B cell (primary cell): Measurements from ENCODE around the gene PDE6A. TPM values are rescaled to one million over a fixed set of nuclear protein-coding genes. Genes with fewer than 3 reads are reported as not detected.
"Not testable (repeated sequence)": the region's sequence is repeated elsewhere in the genome, so short reads cannot be mapped to it uniquely, and the experiment has no call there.

Source experiments
- ATAC-seq: fragments of 200-7000 bp; cut with Tn5 transposase; one replicate; pipeline ENCODE4 v1.10.0; 2021; ENCODE audit warnings: low read depth, mild to moderate bottlenecking, moderate number of reproducible peaks, moderate library complexity
- CTCF ChIA-PET: fragments of 350-600 bp; sonication (Branson Sonifier 250); formaldehyde crosslinking; loops from one replicate; lab custom pipeline; 2021; ENCODE audit warnings: antibody characterized with exemption, inconsistent platforms; lab: Charles Lee
- POLR2A ChIA-PET: fragments of 350-600 bp; sonication (Branson Sonifier 250); formaldehyde crosslinking; loops from one replicate; lab custom pipeline; 2021; ENCODE audit warnings: antibody characterized with exemption; lab: Charles Lee
- DNase-seq: peaks from one replicate; pipeline ENCODE4 v3.0.0; 2013
- H2AFZ ChIP-seq: 2 replicates; pipeline ENCODE4 v1.6.1; 2012; ENCODE audit warnings: mild to moderate bottlenecking, low read depth, low read length; ENCODE audit not compliant: insufficient read depth, poor library complexity, severe bottlenecking
- H3K27ac ChIP-seq, 2 donors: 1 replicate in 1 of 2; 2 replicates in 1 of 2; pipeline ENCODE4 v1.5.1; 2012 to 2013; ENCODE audit warnings: low read length in 2 of 2, mild to moderate bottlenecking in 2 of 2, moderate library complexity in 1 of 2
- H3K27me3 ChIP-seq, 4 experiments: fragments of 200-600 bp in 1 of 4; sonication (generic) in 1 of 4; replicated peaks in 1 of 4; 1 replicate in 2 of 4; 2 replicates in 2 of 4; pipeline versions ENCODE4 v1.6.1 to v1.7.0; 2013 to 2016; ENCODE audit warnings: low read length in 3 of 4, mild to moderate bottlenecking in 2 of 4, mixed read lengths in 1 of 4, moderate library complexity in 1 of 4; ENCODE audit not compliant: insufficient read depth in 4 of 4, control insufficient read depth in 3 of 4; ENCODE audit errors: control extremely low read depth in 1 of 4
- H3K36me3 ChIP-seq, 2 experiments: replicated peaks in 1 of 2; 1 replicate in 1 of 2; 2 replicates in 1 of 2; pipeline versions ENCODE4 v1.6.1 to v1.7.1; 2013; ENCODE audit warnings: low read length in 1 of 2; ENCODE audit not compliant: insufficient read depth in 2 of 2, control insufficient read depth in 1 of 2; ENCODE audit errors: control extremely low read depth in 1 of 2, extremely low read depth in 1 of 2
- H3K4me1 ChIP-seq, 2 donors: fragments of 200-600 bp in 1 of 2; sonication (generic) in 1 of 2; 1 replicate in 1 of 2; 2 replicates in 1 of 2; pipeline versions ENCODE4 v1.5.1 to v1.6.1; 2013 to 2017; ENCODE audit warnings: low read length in 2 of 2; ENCODE audit not compliant: control insufficient read depth in 2 of 2, insufficient read depth in 2 of 2
- H3K4me2 ChIP-seq: replicated peaks from 2 replicates; pipeline ENCODE3; 2012; ENCODE audit warnings: mild to moderate bottlenecking, low read depth, low read length; ENCODE audit not compliant: poor library complexity, severe bottlenecking
- H3K4me3 ChIP-seq, 5 experiments: fragments of 200-600 bp in 1 of 5; sonication (generic) in 1 of 5; 1 replicate in 3 of 5; 2 replicates in 2 of 5; pipeline versions ENCODE4 v1.5.1 to v1.7.0; 2011 to 2016; ENCODE audit warnings: low read length in 4 of 5, mild to moderate bottlenecking in 4 of 5, low read depth in 2 of 5, control low read depth in 1 of 5, moderate library complexity in 1 of 5; ENCODE audit not compliant: insufficient read depth in 1 of 5; ENCODE audit errors: control extremely low read depth in 1 of 5, extremely low read depth in 1 of 5
- H3K79me2 ChIP-seq: fragments of 200-600 bp; sonication (generic); one replicate; pipeline ENCODE4 v1.6.0; 2016; ENCODE audit warnings: low read length; ENCODE audit not compliant: control insufficient read depth, insufficient read depth
- H3K9ac ChIP-seq: fragments of 200-600 bp; sonication (generic); 2 replicates; pipeline ENCODE4 v1.6.1; 2017; ENCODE audit warnings: mild to moderate bottlenecking, low read length, moderate library complexity
- H3K9me3 ChIP-seq, 3 donors: one replicate each; pipeline versions ENCODE4 v1.6.1 to v1.7.1; 2013; ENCODE audit warnings: low read length in 2 of 3; ENCODE audit not compliant: control insufficient read depth in 2 of 3, insufficient read depth in 1 of 3; ENCODE audit errors: control extremely low read depth in 1 of 3
- H4K20me1 ChIP-seq: 2 replicates; pipeline ENCODE4 v1.6.0; 2012; ENCODE audit warnings: mild to moderate bottlenecking, low read length; ENCODE audit not compliant: insufficient read depth, control insufficient read depth, poor library complexity, severe bottlenecking
- H3K27ac Mint-ChIP-seq: one replicate; pipeline ENCODE4 v1.8.0; 2021; ENCODE audit warnings: mixed read lengths
- H3K27me3 Mint-ChIP-seq: one replicate; pipeline ENCODE4 v1.8.0; 2021; ENCODE audit warnings: mixed read lengths
- H3K4me1 Mint-ChIP-seq: one replicate; pipeline ENCODE4 v1.8.0; 2021; ENCODE audit warnings: mixed read lengths
- H3K4me3 Mint-ChIP-seq: one replicate; pipeline ENCODE4 v1.8.0; 2021; ENCODE audit warnings: mixed read lengths
- H3K9me3 Mint-ChIP-seq: one replicate; pipeline ENCODE4 v1.8.0; 2022; ENCODE audit warnings: mixed read lengths; ENCODE audit not compliant: insufficient read depth
- CTCF ChIP-seq: fragments of 200-600 bp; IDR thresholded peaks from one replicate; pipeline ENCODE4 v1.8.0; 2022; ENCODE audit warnings: antibody characterized with exemption, mild to moderate bottlenecking
- EZH2 ChIP-seq: IDR thresholded peaks from 2 replicates; pipeline ENCODE4 v1.6.1; 2012; ENCODE audit warnings: borderline replicate concordance, low read depth, mild to moderate bottlenecking, moderate library complexity, low read length; ENCODE audit not compliant: insufficient read depth, poor library complexity, severe bottlenecking
- WGBS: methylation state at CpG from one replicate; pipeline ENCODE4 v1.1.5; 2013; ENCODE audit warnings: missing lambda C conversion rate; ENCODE audit not compliant: insufficient coverage; 5-methylcytosine and 5-hydroxymethylcytosine counted together
- intact Hi-C: fragments of 100-400 bp; cut with micrococcal nuclease; formaldehyde crosslinking; loops from one replicate; pipeline ENCODE4 v1.10.0; 2022
- polyA plus RNA-seq: library from polyadenylated mRNA; depleted of rRNA; stranded (reverse); fragments of >200 nt; gene quantifications from 2 replicates; pipeline ENCODE4 v1.2.3, GENCODE V29; 2012
- total RNA-seq, 2 donors: library from RNA; stranded (reverse); fragments of 120-200 nt in 1 of 2; gene quantifications; 1 replicate in 1 of 2; 2 replicates in 1 of 2; pipeline versions ENCODE4 v1.2.3 to v1.2.4, GENCODE V29; 2013 to 2022

Gene PDE6A
- total and polyA plus RNA-seq, 2 donors (not counting 1 experiment from before 2014, with no cell fraction given): not detected

- Histone ChIP-seq H3K9ac (no peak overlapping the region), H3K4me1 (no peaks in the 10 kb centered on the region), H3K27me3 (peaks cover 0 to 2% (median 0%) of the 10 kb centered on the region in 4 experiments), H3K4me2 (no peak overlapping the region), H3K9me3 (peaks cover 0 to 2% (median 0%) of the 10 kb centered on the region in 3 donors), H3K4me3 (no peak overlapping the region), H3K79me2 (no peaks in the 10 kb centered on the region), H2AFZ (no peak overlapping the region), H3K36me3 (no peaks in the 10 kb centered on the region), H3K27ac (no peak overlapping the region), H4K20me1 (no peaks in the 10 kb centered on the region)
- intact Hi-C loops: no loop called here
- POLR2A ChIA-PET: no interaction called here
- ATAC-seq (no peak), DNase-seq (no peak)
- peaks cover 16% of the 10 kb centered on the region for H3K27me3 Mint-ChIP-seq
- no peak overlapping the region for H3K4me3 Mint-ChIP-seq
- CTCF ChIA-PET: no interaction called here
- H3K9me3 Mint-ChIP-seq: peaks cover 3% of the 10 kb centered on the region
- WGBS: 76% methylated on average over 2 of the region's 4 CpGs
- TF ChIP-seq EZH2 (no peak), CTCF (no peak)
- no peaks in the 10 kb centered on the region for H3K4me1 Mint-ChIP-seq
- H3K27ac Mint-ChIP-seq: no peak overlapping the region
These were observed 62.7 kb downstream of the PDE6A start for GRCh38 chr5:149881874-149882273.

- Mint-ChIP-seq H3K4me1 (no peaks in the 10 kb centered on the region), H3K27ac (no peak overlapping the region), H3K9me3 (peaks cover 3% of the 10 kb centered on the region), H3K27me3 (peaks cover 13% of the 10 kb centered on the region), H3K4me3 (no peak overlapping the region)
- H2AFZ ChIP-seq: no peak overlapping the region
- ChIA-PET POLR2A (no interaction called here), CTCF (no interaction called here)
- DNase-seq (no peak), ATAC-seq (no peak)
- no peaks in the 10 kb centered on the region for H3K36me3 ChIP-seq
- H3K4me2 ChIP-seq: no peak overlapping the region
- peaks cover 0 to 2% (median 0%) of the 10 kb centered on the region in 3 donors for H3K9me3 ChIP-seq
- TF ChIP-seq CTCF: no peak
- TF ChIP-seq EZH2: no peak
- peaks cover 0 to 2% (median 0%) of the 10 kb centered on the region in 4 experiments for H3K27me3 ChIP-seq
- no peak overlapping the region for H3K27ac ChIP-seq
- H3K9ac ChIP-seq: no peak overlapping the region
- H3K79me2 ChIP-seq: no peaks in the 10 kb centered on the region
- H3K4me1 ChIP-seq: no peaks in the 10 kb centered on the region
- no CpG with 5 or more reads among the region's 4 CpGs for WGBS
- intact Hi-C loops: no loop called here
- H4K20me1 ChIP-seq: no peaks in the 10 kb centered on the region
- no peak overlapping the region for H3K4me3 ChIP-seq
These were observed 63.4 kb downstream of the PDE6A start for GRCh38 chr5:149881069-149881622.

GRCh38 chr5:149879593-149879992, 65.0 kb downstream of the PDE6A start:
- H3K79me2 ChIP-seq, H3K27ac Mint-ChIP-seq, DNase-seq, H3K36me3 ChIP-seq, H2AFZ ChIP-seq, H3K4me2 ChIP-seq, H3K4me1 ChIP-seq, H3K4me3 Mint-ChIP-seq, H3K4me1 Mint-ChIP-seq, H3K4me3 ChIP-seq, H3K9ac ChIP-seq, H3K9me3 Mint-ChIP-seq, H3K9me3 ChIP-seq, H3K27me3 Mint-ChIP-seq, H3K27me3 ChIP-seq, ATAC-seq, CTCF ChIA-PET, intact Hi-C loops, POLR2A ChIA-PET, H4K20me1 ChIP-seq, H3K27ac ChIP-seq: not testable (repeated sequence)
- no CpG with 5 or more reads among the region's 2 CpGs for WGBS
